HG02588 (cell line): ENCODE results near the gene MKX.

Source experiments
- ATAC-seq: cut with Tn5 transposase; IDR thresholded peaks from one replicate; pipeline ENCODE4 v1.9.1; 2021; ENCODE audit warnings: mild to moderate bottlenecking, moderate library complexity; ENCODE audit not compliant: unreplicated experiment

Gene MKX

DNA sequence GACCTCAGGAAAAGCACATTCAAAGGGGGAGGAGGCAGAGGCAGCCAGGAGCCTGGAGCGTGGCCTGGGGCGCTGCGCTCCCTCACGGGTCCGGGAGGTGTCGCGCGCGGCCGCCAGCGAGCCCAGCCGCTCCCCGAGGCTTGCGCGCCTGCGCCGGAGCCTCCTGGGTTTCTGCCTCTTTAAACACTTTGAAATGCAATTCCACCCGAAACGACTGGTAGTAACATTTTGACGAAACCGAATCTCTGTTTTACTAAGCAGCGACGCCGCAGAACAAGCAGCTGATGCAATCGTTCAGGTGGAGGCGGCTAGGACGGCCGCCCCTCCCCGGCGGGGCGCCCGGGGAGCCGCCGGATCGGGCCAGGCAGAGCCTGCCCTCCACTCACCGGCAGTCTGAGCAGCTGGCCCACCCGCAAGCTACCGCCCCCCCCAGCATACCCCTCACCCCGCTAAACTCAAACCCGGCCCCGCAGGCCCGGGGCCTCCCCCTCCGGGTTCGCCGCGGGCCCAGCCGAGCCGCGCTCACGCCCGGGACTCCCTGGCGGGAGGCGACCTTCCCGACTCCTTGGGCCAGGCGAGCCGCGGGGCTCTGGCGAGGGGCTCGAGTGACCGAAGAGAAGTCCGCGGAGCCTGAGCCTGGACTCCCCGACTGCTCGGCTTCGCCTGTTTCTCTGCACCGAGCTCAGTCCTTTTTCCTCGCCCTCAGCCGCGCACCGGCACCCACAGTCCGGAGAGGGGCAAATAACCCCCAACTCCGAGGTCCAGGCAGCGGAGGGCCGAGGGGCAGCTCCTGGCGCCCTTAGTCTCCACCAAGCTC, 3.2 kb downstream of the MKX start:
- peak; percentile 93 for ATAC-seq

DNA sequence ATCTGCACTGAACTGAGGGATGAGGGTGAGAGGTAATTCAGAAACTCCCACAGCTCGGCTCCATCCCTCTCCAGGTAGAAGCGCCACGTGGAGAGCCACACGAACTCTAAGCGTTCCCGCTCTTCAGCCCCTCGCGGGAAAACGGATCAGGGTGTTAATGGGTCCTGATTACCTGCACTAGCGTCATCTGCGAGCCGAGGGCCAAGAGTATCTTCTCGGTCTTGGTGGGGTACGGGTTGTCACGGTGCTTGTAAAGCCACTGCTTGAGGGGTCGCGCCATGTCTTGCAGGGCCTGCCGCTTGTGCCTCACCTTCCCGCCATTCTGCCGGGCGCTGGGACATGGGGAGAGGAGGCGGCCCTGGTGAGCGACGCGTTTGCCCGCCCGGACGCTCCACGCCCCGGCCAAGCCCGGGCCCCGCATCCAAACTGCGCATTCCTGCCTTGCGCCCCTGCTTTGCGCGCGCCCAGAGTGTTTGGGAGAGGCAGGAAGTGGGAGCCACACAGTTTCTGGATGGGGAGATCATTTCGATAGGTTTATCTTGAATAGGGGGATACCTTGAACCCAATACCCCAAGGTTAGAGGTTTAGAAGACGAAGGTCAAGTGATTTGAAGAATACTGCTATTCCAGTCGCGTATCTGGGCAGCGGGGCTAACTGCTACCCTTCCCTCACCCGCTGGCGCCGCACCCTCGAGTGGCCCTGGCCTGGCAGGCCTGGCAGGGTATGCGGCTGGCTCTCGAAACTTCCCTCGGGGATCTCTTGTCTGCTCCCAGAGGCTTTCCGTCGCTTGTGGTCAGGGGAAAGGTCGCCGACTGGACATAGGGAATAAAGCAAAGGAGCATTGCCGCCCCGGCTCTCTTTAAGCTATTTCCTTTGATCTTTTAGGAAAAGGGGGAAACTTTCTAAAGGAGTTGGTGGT, 4.2 kb downstream of the MKX start:
- ATAC-seq, result no peak

DNA sequence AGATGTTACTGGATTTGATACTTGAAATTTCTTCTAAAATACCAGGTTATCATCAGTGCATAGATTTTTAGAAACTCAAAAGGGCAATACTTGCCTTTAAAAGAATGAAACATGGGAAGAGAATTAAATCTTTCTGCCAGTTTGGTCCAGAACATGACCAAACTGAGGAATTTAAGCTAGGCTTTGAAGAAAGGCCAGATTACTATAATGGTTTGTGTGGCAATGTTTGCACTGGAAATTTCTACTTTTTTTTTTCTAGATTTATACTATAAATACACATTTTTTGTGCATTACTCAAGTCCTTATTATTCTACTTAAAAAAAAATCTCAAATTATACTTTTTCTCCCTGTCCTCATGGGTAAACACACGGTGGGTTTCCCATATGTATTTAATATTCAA, 9.2 kb downstream of the MKX start:
- ATAC-seq, result no peak

DNA sequence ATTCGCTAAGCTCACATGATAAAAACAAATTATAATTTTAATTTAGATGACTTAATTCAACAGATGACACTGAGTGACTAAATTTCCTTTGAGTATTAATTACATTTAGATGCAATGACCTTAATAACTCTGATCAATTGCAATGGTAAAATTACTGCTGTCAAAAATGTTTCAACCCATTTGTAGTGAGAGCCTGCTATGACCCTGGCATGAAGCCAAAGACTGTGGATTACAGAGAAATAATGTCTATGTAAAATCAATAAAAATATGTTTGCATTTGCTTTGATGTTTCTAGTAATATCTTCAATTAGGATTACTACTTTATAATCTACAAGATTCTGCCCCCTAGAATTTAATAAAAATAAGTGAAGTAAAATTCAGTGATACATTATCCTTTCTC, 15.6 kb downstream of the MKX start:
- ATAC-seq, result no peak

DNA sequence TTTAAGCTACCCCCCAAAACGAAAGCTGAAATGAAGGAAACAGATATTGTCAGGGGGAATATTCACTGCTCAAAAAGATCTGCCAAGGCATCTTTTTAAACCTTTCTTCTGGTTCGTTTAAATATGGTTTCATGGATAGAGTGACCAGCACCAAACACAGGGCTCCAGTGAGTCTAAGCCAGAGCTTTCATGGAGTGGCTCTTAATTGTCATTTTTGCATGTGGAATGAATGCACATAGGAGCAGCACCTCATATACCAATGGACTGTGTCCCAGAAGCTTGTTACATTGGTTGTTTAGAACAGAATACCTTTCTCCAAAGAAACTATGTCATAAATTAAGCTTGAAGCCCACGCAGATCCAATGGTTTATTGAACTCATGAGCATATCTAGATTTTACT, 17.3 kb downstream of the MKX start:
- no peak for ATAC-seq

DNA sequence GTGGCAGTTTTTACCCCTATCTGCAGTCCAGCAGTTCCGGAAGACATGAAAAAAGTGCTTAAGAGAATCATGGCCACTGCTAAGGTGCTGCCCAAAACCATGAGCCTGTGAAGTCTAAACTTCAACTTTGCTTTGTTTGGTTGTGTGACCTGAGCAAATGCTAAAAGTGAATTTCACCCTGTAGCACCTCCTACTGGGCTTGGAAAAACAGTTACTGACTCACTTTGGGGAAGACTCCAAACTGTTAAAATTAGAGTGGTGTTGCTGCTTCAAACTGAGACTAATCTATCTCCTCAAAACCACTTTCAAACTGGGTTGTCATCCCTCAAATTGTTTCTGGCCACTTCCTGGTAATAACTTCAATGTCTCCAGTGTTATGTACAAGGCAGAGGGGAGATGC, 21.3 kb downstream of the MKX start:
- ATAC-seq, result no peak

DNA sequence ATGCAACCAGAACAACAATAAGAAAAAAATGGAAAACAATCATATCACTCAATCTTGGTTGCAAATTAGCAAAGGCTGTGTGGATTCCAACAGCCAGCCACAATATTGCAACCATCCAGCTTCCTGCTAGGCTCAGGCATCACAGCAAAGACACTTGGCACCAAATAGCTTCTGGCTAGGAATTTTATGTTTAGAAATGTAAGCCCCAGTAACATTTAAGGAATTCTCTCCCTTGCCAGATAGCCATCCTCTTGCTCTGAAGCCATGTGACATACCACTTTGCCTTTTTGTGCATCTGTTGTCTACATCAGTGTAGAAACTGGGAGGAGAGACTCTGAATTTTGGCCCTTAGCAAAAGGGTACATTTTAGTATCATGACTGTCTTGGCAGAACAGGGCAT, 22.2 kb downstream of the MKX start:
- ATAC-seq, result no peak

DNA sequence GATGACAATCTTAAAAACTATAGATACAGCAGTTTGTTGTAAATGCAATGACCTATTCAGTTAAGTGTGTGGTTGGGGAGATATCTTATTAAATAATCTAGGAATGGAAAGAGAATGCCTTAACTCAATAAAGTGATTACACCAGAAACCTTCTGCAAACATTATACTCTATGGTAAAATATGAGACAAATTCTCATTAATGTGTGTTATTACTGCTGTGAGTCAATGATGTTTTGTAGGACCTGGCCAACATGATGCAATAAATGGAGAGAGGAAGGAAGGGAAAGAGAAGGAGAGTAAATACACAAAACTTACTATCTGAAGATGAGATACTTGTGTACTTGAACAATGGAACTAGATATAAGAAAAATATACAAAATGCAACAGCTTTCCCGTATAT, 25.1 kb downstream of the MKX start:
- no peak for ATAC-seq

DNA sequence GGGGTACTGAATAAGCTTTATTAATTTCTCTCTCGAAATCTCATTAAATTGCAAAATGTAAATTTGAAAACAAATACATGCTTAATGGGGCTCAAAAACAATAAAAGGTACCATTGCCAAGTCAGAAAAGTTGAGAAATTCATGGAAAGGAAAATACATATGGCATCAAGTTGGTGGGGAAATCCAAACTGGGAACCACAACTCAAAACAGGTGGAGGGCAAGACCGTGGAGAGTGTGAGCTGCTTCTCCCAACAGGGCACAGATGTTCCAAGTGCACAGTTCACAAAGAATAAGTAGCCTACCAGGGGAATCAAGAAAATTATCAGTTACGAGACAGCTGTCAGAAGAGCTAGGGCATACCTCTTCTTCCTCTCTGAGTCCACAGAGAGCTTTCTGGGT, 26.6 kb downstream of the MKX start:
- no peak for ATAC-seq

DNA sequence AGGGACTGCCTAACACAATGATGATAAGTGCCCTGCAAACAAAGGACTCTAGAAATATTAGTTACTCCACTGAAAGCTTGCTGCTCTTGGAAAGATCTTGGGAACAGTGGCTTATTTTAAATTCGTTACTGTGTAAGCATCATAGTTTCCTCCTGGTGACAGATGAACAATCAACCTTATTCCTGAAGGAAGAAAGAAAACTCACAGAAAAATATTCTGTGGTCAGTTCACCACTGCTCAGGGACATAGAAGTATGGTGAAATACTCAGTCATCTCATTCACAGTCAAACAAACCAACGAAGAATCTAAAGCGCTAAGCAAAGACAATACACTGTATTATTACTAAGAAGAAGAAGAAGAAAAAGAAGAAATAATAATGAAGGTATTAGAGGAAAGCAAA, 27.8 kb downstream of the MKX start:
- no peak for ATAC-seq

DNA sequence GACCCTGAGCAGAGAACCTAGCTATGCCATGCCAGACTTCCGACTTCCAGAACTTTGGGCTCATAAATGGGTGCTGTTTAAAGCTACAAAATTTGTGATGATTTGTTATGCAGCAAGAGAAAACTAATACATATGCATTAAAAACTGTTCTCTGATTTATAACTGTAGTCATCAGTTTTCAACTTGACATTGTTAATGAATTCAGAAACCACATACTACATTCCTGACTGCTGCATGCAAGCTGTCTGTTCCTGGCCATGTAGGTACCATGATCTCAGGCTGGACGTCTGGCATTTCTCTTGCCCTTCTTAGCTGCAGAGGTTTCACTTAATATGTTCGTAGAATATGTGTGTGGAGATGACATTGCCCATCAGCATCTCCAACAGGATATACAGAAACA, 28.4 kb downstream of the MKX start:
- ATAC-seq, result no peak

DNA sequence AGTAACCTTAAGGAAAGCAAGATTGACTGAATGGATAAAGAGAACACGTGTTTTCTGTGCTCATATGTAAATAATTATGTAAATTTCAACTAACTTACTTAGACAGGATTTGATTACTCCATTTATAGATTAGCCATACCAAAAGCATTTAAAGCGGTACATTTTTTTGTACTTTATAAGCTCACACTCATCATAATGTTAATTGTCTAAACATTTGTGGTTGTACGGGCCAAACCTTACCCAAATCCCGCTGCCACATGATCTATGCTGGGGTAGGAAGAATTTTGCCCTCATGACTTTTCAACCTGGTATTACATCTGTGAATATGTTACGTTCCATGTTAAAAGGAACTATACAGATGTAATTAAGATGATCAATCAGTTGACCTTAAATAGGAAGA, 29.1 kb downstream of the MKX start:
- no peak for ATAC-seq

DNA sequence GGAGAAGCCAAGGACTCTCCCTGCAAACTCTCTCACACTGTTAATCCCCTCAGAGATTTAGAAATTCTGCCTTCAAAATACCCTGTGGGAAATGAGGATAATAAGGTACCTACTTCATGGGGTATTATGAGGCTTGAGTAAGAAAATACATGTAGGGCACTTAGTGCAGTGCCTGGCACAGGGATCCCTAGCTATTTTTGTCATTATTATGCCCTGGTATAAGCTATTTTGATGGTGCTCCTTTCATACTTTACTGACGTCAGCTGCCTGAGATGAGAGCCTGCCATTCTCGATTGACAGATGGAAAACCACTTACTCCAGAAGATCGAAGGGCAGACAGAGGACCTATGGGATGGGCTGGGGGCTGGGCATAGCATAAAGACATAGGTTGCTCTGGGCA, 30.1 kb downstream of the MKX start:
- no peak for ATAC-seq

DNA sequence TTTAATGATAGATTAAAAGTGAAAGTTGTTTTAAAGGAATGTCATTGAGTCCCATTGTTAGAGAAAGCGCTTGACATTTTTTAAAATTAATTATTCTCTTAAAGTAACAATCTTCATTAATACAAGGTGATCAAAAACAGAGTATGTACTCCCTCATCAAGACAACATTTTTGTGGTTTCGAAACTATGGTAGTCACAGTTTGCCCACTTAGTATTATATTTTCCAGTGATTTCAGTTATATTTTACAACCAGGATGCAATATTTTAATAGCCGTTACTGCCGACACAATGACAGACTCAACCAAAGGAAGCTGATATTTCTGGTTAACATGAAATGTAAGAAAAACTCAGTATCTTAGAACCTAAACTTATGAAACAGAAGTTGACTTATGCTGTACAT, 31.3 kb downstream of the MKX start:
- no peak for ATAC-seq

DNA sequence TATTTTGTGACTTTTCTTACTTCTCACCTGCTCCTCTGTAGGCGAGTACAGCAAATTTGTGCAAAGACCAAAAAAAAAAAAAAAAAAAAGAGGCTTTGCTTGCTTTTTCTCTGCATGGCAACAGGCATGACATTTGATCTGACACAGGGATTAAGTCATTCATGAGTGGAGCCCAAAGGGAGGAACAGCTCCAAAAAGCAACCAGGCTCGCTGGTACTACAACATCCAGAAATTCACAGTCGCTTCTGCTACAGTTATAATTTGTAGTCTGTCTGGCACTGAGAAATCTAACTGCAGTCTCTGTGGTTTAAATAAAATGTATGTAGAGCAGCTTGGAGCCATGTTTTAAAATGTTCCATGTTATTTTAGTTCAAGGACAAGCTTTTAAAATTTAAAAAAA, 31.7 kb downstream of the MKX start:
- ATAC-seq, result no peak

DNA sequence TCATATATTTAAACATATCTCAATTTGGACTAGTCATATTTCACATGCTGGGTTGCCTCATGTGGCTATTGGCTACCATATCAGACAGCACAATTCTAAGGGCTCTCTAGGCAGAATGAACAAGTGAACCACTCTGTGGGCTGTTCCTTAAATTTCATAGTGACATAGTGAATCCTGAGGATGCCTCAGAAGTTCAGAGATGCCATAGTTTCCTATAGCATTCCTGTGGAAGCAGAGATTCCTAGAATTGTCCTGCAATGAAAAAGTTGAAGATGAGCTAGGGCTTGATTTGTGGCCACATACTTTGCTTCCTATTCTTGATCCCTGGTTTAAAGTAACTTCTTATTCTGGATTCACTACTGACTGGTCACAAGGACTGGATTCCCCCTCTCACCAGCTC, 35.6 kb downstream of the MKX start:
- ATAC-seq, result no peak

DNA sequence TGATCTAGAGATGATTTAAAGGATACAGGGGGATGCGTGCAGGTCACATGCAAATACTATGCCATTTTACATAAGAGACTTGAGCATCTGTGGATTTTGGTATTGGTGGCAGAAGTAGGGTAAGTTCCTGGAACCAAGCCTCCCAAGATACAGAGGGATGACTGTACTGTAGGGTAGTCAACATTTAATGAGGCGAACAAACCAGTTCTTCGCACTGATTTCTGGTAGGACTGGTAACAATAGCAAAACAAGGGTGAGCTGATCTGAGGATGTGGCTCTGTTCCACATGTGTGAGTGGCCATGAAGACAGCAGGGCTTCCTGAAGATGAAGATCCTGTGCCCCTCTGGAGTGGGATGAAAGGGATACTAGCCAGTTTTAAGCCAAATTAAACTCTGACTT, 36.3 kb downstream of the MKX start:
- no peak for ATAC-seq

DNA sequence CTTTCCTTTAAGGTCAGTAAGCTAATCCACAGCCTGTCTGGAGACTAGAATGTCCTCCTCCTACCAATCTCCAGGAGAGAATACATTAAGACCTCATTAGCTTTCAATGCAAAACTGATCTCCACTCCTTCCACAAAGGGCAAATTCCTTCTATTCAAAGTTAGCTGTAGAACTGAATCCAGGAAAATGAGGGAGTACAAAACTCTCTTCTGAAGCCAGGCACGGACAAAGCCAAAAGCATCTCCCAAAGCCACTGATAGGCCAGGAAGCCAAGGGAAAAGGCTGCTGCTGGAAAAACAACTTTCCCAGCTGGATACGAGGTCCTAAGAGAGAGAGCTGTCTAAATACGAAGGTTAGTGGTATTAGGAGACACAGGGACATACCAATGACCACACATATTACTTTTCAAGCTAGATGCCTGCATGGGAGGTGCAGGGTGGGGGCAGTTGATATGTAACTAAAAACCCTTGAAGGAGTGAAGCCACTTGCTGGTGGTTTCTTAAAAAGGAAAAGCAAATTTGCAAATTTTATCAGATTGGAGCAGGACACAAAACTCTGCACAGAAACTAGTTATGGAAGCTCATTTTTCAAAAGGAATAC, 43.6 kb downstream of the MKX start:
- ATAC-seq, result no peak

DNA sequence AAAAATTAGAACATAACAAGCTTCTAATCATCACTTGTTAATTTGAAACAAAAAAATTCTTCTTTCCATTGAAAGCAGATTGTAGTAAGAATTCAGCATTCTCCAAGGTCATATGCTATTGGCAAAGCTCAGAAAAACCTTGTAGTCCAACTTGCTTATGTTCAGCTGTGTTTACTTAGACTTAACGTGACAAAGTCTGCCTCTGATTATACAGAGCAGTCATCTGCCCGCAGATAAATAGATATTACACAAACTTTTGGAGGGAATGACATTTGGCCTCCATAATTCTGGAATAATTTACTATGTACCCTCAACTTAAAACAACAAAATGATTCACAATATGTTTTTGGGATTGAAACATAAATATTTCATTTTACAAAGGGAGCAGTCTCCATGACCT, 45.8 kb downstream of the MKX start:
- ATAC-seq, result no peak

DNA sequence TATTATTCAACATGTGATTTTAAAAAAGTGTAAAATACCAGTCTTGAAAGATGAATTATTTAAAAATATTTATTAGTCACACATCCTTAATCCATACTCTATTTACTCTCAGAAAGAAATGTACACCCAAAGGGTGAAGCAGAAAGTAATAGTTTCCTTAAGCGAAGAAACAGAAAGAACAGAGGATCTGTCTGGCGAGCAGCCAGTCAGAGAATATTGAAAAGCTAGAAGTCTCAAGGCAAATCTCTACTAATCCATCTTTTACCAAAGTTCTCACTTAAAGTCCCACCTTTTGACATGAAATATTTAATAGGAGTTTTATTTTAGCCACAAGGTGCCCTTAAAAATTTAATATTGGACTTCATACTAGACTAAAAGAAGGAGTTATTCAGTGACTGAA, 46.7 kb downstream of the MKX start:
- ATAC-seq, result no peak

DNA sequence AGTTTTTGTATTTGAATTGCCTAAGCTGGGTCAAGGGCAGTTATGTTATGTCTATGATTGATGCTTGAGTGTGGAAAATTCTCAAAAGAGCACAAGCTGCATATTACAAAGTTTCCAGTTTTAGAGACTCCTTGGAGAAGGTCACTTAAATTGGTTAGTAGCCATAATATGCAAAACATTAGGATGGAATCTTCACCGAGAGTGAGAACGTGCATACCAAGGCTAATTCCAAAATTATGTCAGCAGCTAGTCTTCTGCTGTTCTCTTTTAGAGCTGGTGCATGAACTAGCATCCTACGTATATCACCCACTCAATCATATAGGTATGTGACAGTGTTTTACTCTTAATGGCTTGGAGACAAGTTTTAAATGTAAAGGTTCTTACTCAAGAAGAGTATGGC, 49.2 kb downstream of the MKX start:
- ATAC-seq, result no peak

DNA sequence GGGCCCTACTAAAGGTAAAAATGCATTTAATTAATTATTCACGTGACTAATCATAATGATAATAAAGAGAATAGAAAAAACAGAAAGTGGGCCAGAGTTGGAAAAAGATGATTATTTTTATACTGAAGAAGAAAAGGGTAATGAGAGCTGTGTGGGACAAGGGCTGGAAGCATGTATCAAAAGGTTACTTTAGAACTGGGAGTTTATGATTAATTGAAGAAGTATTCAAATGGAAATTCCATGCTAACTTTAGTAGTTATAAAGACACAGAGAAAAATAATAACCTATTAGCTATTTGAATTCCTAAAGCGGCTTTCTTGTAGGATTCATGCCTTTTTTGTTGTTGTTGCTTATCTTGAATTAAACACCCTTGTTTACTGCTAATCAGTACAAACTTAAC, 49.9 kb downstream of the MKX start:
- no peak for ATAC-seq
